Hepatocyte (in vitro differentiated cells): ENCODE results near the gene MOCS1. TPM values are rescaled to one million over a fixed set of nuclear protein-coding genes. Genes with fewer than 3 reads are reported as not detected.

Experiments
- DNase-seq: peaks from one replicate; pipeline ENCODE4 v3.0.0-alpha.2; 2016; ENCODE audit warnings: low spot score
- H2AFZ ChIP-seq: fragments of 200-600 bp; sonication (generic); 2 replicates; pipeline ENCODE4 v1.6.0; 2016; ENCODE audit warnings: antibody characterized with exemption, mild to moderate bottlenecking
- H3K27ac ChIP-seq: fragments of 200-600 bp; sonication (generic); 2 replicates; pipeline ENCODE4 v1.5.1; 2016; ENCODE audit warnings: mild to moderate bottlenecking
- H3K27me3 ChIP-seq: fragments of 200-600 bp; sonication (generic); 2 replicates; pipeline ENCODE4 v1.6.1; 2016
- H3K36me3 ChIP-seq: fragments of 200-600 bp; sonication (generic); replicated peaks from 2 replicates; pipeline ENCODE4 v1.5.1; 2016; ENCODE audit warnings: low read depth; ENCODE audit not compliant: insufficient read depth
- H3K4me1 ChIP-seq: fragments of 200-600 bp; sonication (generic); 2 replicates; pipeline ENCODE4 v1.5.1; 2016; ENCODE audit warnings: mild to moderate bottlenecking, moderate library complexity; ENCODE audit not compliant: insufficient read depth
- H3K4me2 ChIP-seq: fragments of 200-600 bp; sonication (generic); 2 replicates; pipeline ENCODE4 v1.6.0; 2016
- H3K4me3 ChIP-seq: fragments of 200-600 bp; sonication (generic); 2 replicates; pipeline ENCODE4 v1.5.1; 2016; ENCODE audit warnings: mild to moderate bottlenecking
- H3K79me2 ChIP-seq: fragments of 200-600 bp; sonication (generic); 2 replicates; pipeline ENCODE4 v1.6.0; 2017; ENCODE audit warnings: mild to moderate bottlenecking
- H3K9me2 ChIP-seq: fragments of 200-600 bp; sonication (generic); replicated peaks from 2 replicates; pipeline ENCODE4 v1.6.0; 2017; ENCODE audit warnings: mild to moderate bottlenecking; ENCODE audit not compliant: insufficient read depth
- H3K9me3 ChIP-seq: fragments of 200-600 bp; sonication (generic); 2 replicates; pipeline ENCODE4 v1.5.1; 2016; ENCODE audit warnings: low read depth, mild to moderate bottlenecking
- H4K20me1 ChIP-seq: fragments of 200-600 bp; sonication (generic); 2 replicates; pipeline ENCODE4 v1.6.0; 2016; ENCODE audit warnings: mild to moderate bottlenecking; ENCODE audit not compliant: insufficient read depth, poor library complexity, severe bottlenecking
- EZH2 ChIP-seq: fragments of 200-600 bp; sonication (generic); IDR thresholded peaks from 2 replicates; pipeline ENCODE4 v1.6.1; 2016; ENCODE audit warnings: antibody characterized with exemption, mild to moderate bottlenecking, borderline replicate concordance
- EZH2phosphoT487 ChIP-seq: fragments of 200-600 bp; sonication (generic); IDR thresholded peaks from one replicate; pipeline ENCODE4 v1.6.1; 2018; ENCODE audit warnings: antibody characterized with exemption, mild to moderate bottlenecking, low read depth, moderate library complexity; ENCODE audit not compliant: unreplicated experiment, severe bottlenecking
- WGBS: methylation state at CpG from one replicate; pipeline ENCODE4 v1.1.6; 2016; ENCODE audit warnings: low lambda C conversion rate; ENCODE audit errors: missing lambda C conversion rate; 5-methylcytosine and 5-hydroxymethylcytosine counted together
- polyA plus RNA-seq: library from polyadenylated mRNA; unstranded; fragments of >200 nt; fragmentation: Nextera tagmentation; extraction: Ambion mirVana; gene quantifications from 2 replicates; pipeline ENCODE4 v1.2.1, GENCODE V29; 2016
- total RNA-seq: library from RNA; depleted of rRNA; stranded (reverse); fragments of >200 nt; gene quantifications from 2 replicates; pipeline ENCODE4 v1.2.3, GENCODE V29; 2014
- TF ChIP-seq, protein P1 (sequence below): fragments of 200-600 bp; sonication (generic); IDR thresholded peaks from 2 replicates; pipeline ENCODE4 v1.5.1; 2016; ENCODE audit warnings: antibody characterized with exemption, mild to moderate bottlenecking; ENCODE audit not compliant: poor library complexity

MOCS1 gene
- total and polyA plus RNA-seq, 2 experiments from 2014 or later: 10.7 to 13.4 TPM

DNA sequence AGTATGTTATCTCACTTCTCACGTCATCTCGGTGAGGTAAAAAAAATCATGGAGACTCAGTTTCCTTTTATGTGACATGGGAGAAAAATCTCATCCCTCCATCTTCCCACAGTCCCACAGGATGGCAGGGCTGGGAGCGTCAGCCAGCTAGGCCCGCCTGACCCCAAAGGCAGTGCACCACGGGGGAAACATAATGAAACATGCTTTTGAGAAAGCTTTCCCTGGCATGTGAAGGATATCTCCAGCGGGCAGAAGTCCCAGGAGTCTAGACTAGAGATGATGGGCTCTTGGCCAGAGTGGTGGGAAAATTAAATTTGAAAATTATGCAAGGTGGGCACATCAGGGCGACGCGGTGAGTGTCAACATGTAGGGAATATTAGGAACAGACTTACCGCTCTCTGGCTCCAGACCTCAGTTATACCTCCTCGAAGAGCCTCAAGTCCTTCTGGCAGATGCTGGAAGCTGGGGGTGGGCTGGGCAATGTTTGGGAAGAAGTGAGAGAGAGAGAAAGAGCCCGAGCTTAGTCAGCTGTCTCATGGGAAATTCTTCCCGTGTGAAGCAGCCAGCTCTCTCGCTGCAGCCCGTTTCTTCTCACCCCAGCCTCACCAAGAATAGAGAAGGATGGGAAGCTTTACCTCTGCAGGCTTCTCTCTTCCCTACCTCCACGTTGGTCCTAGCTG lies 52.3 kb downstream of the MOCS1 start:
- Histone ChIP-seq H3K79me2 (no peaks in the 10 kb centered on the region), H3K27ac (no peak overlapping the region), H2AFZ (no peak overlapping the region), H3K9me2 (no peaks in the 10 kb centered on the region), H3K4me1 (peaks cover 8% of the 10 kb centered on the region), H3K9me3 (no peaks in the 10 kb centered on the region), H3K4me2 (no peak overlapping the region), H3K4me3 (no peak overlapping the region), H3K36me3 (no peaks in the 10 kb centered on the region), H4K20me1 (no peaks in the 10 kb centered on the region), H3K27me3 (no peaks in the 10 kb centered on the region)
- no peak for DNase-seq
- 84% methylated on average over 16 of the region's 16 CpGs for WGBS
- no peak for TF ChIP-seq EZH2
- TF ChIP-seq, protein P1, sequence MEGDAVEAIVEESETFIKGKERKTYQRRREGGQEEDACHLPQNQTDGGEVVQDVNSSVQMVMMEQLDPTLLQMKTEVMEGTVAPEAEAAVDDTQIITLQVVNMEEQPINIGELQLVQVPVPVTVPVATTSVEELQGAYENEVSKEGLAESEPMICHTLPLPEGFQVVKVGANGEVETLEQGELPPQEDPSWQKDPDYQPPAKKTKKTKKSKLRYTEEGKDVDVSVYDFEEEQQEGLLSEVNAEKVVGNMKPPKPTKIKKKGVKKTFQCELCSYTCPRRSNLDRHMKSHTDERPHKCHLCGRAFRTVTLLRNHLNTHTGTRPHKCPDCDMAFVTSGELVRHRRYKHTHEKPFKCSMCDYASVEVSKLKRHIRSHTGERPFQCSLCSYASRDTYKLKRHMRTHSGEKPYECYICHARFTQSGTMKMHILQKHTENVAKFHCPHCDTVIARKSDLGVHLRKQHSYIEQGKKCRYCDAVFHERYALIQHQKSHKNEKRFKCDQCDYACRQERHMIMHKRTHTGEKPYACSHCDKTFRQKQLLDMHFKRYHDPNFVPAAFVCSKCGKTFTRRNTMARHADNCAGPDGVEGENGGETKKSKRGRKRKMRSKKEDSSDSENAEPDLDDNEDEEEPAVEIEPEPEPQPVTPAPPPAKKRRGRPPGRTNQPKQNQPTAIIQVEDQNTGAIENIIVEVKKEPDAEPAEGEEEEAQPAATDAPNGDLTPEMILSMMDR: no peak

DNA sequence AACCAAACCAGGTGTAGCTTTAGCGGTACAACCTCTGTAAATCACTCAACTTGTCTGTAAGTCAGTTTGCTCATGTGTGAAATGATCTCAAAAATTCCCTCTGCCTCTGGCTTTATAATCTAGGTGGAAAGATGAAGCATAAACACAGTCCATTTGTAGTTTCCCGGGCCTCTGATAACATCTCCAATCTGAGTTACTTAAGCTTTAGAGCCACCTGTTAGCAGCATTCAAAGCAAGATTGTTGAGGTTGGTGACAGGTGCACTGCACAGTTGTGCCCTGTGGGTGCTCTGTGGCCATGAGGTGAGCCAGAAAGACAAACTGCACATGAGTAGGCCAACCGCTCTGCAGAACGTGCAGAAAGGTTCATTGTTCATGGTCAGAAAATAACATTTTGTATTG lies 53.7 kb downstream of the MOCS1 start:
- Histone ChIP-seq H3K36me3 (no peaks in the 10 kb centered on the region), H4K20me1 (no peaks in the 10 kb centered on the region), H3K79me2 (no peaks in the 10 kb centered on the region), H3K4me3 (no peak overlapping the region), H3K4me1 (peaks cover 4% of the 10 kb centered on the region), H3K27me3 (no peaks in the 10 kb centered on the region), H3K9me3 (no peaks in the 10 kb centered on the region), H3K4me2 (no peak overlapping the region), H2AFZ (no peak overlapping the region), H3K9me2 (no peaks in the 10 kb centered on the region), H3K27ac (no peak overlapping the region)
- TF ChIP-seq, protein P1: no peak
- TF ChIP-seq EZH2phosphoT487 (no peak), EZH2 (no peak)
- no peak for DNase-seq
- 83% methylated on average over 4 of the region's 4 CpGs for WGBS

DNA sequence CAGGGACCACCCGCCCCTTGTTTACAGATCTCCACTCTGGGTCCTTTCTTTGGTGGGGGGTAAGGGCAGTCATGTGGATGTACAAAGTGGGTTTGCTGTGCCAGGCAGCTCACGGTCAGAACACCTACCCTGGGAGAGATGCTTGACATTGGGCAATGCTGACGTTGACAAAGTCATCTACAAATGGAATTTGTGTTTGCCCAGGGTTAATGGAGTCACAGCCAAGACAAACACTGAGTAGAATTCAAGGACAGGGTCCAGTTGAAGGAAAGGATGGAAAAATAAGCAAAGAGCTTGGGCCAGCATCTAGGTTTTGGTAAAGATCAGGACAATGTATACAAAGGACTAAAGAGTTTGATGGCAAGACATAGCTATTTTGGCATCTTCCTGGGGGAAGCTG lies 54.7 kb downstream of the MOCS1 start:
- no peak overlapping the region for H3K27ac ChIP-seq
- no peak for DNase-seq
- no peak overlapping the region for H3K4me2 ChIP-seq
- H3K9me3 ChIP-seq: no peaks in the 10 kb centered on the region
- no peaks in the 10 kb centered on the region for H3K36me3 ChIP-seq
- no peak overlapping the region for H3K4me3 ChIP-seq
- H3K27me3 ChIP-seq: no peaks in the 10 kb centered on the region
- H4K20me1 ChIP-seq: no peaks in the 10 kb centered on the region
- H3K9me2 ChIP-seq: no peaks in the 10 kb centered on the region
- TF ChIP-seq EZH2phosphoT487 (no peak), EZH2 (no peak)
- TF ChIP-seq, protein P1: no peak
- H3K4me1 ChIP-seq: peaks cover 4% of the 10 kb centered on the region
- H3K79me2 ChIP-seq: no peaks in the 10 kb centered on the region
- H2AFZ ChIP-seq: no peak overlapping the region
- WGBS: 84% methylated on average over 3 of the region's 3 CpGs
